GM19324 (cell line): ENCODE data around the gene GABPA.
"Not testable (repeated sequence)": the region's sequence is repeated elsewhere in the genome, so short reads cannot be mapped to it uniquely, and the experiment has no call there.

Source experiments
- ATAC-seq: cut with Tn5 transposase; IDR thresholded peaks from one replicate; pipeline ENCODE4 v1.9.1; 2021; ENCODE audit warnings: mild to moderate bottlenecking, moderate library complexity; ENCODE audit not compliant: unreplicated experiment, low FRiP score

Gene GABPA

GRCh38 chr21:25734904-25735645 lies at the start of gene GABPA, which contains the start of gene ATP5PF:
GABPA (plus strand) TSS chr21:25734972; CDS start chr21:25741599, 6,627 bp downstream.
ATP5PF (minus strand) TSS chr21:25734904; CDS start chr21:25729794, 5,110 bp downstream.
- ATAC-seq = peak; percentile 89

- ATAC-seq = no peak
These were observed 47.0 kb upstream of the GABPA start for GRCh38 chr21:25687787-25688186.

GRCh38 chr21:25688275-25689155 lies 46.3 kb upstream of the GABPA start:
- ATAC-seq = no peak

- ATAC-seq = no peak
These were observed 45.5 kb upstream of the GABPA start for GRCh38 chr21:25689226-25689625.

- no peak for ATAC-seq
These were observed 42.8 kb upstream of the GABPA start for GRCh38 chr21:25691976-25692375.

- ATAC-seq = not testable (repeated sequence)
These were observed 39.3 kb upstream of the GABPA start for GRCh38 chr21:25695461-25695860.

- no peak for ATAC-seq
These were observed 34.0 kb upstream of the GABPA start for GRCh38 chr21:25700741-25701140.

GRCh38 chr21:25701529-25701928 lies 33.2 kb upstream of the GABPA start:
- no peak for ATAC-seq

GRCh38 chr21:25708467-25709065 lies 26.2 kb upstream of the GABPA start:
- ATAC-seq = no peak

- no peak for ATAC-seq
These were observed 25.0 kb upstream of the GABPA start for GRCh38 chr21:25709684-25710265.

- no peak for ATAC-seq
These were observed 24.2 kb upstream of the GABPA start for GRCh38 chr21:25710550-25710949.

- not testable (repeated sequence) for ATAC-seq
These were observed 20.7 kb upstream of the GABPA start for GRCh38 chr21:25714066-25714465.

- ATAC-seq = no peak
These were observed 17.2 kb upstream of the GABPA start for GRCh38 chr21:25717491-25718147.

- ATAC-seq = no peak
These were observed 12.8 kb upstream of the GABPA start for GRCh38 chr21:25721987-25722386.

- no peak for ATAC-seq
These were observed 12.1 kb upstream of the GABPA start for GRCh38 chr21:25722631-25723030.

- ATAC-seq = no peak
These were observed 2.5 kb upstream of the GABPA start for GRCh38 chr21:25732091-25732760.

- ATAC-seq = peak; percentile 17
These were observed 716 bp upstream of the GABPA start for GRCh38 chr21:25733859-25734653.

- no peak for ATAC-seq
These were observed 193 bp upstream of the GABPA start for GRCh38 chr21:25734654-25734903.
